HepG2 (cell line): ENCODE measurements around the gene RILP. TPM values are rescaled to one million over a fixed set of nuclear protein-coding genes. Genes with fewer than 3 reads are reported as not detected.

ENCODE experiments used
- CHD4 ChIP-seq: fragments of 200-600 bp; sonication (generic); IDR thresholded peaks from 2 replicates; pipeline ENCODE4 v1.7.0; 2017; ENCODE audit warnings: mild to moderate bottlenecking, low read length, borderline replicate concordance
- DMTF1 ChIP-seq: sonication (generic); formaldehyde crosslinking; IDR thresholded peaks from 2 replicates; pipeline ENCODE4 v1.4.0; 2020; ENCODE audit warnings: mild to moderate bottlenecking, missing genetic modification reagents
- DNMT3B ChIP-seq: conservative IDR thresholded peaks from 2 replicates; pipeline ENCODE4 v1.6.1; 2016; ENCODE audit warnings: missing biosample characterization, control low read depth
- FOXK1 ChIP-seq: sonication (generic); formaldehyde crosslinking; IDR thresholded peaks from 2 replicates; pipeline ENCODE4 v1.4.0; 2020; ENCODE audit warnings: low read depth, missing genetic modification reagents, borderline replicate concordance
- HOXA5 ChIP-seq: sonication (generic); formaldehyde crosslinking; IDR thresholded peaks from 2 replicates; pipeline ENCODE4 v1.4.0; 2020; ENCODE audit warnings: missing genetic modification reagents
- MAF1 ChIP-seq: sonication (generic); formaldehyde crosslinking; IDR thresholded peaks from 2 replicates; pipeline ENCODE4 v1.5.0; 2020; ENCODE audit warnings: missing genetic modification reagents, borderline replicate concordance
- MEIS1 ChIP-seq: sonication (generic); formaldehyde crosslinking; IDR thresholded peaks from 2 replicates; pipeline ENCODE4 v1.9.0; 2021; ENCODE audit warnings: mild to moderate bottlenecking, missing genetic modification reagents, moderate library complexity, borderline replicate concordance
- NFE2L2 ChIP-seq: fragments of 150-350 bp; IDR thresholded peaks from 2 replicates; pipeline ENCODE4 v1.6.1; 2014; ENCODE audit warnings: low read length
- NFKBIZ ChIP-seq: IDR thresholded peaks from 2 replicates; pipeline ENCODE4 v1.6.1; 2018; ENCODE audit warnings: missing genetic modification reagents, missing compliant biosample characterization
- PHF5A ChIP-seq: IDR thresholded peaks from one replicate; pipeline ENCODE4 v1.6.1; 2018; ENCODE audit warnings: low read depth, missing genetic modification reagents; ENCODE audit not compliant: unreplicated experiment
- SRSF9 ChIP-seq: fragments of 200-400 bp; formaldehyde crosslinking; IDR thresholded peaks from 2 replicates; pipeline ENCODE4 v1.6.1; 2018; ENCODE audit warnings: borderline replicate concordance, mild to moderate bottlenecking, low read depth, low read length; ENCODE audit not compliant: insufficient read depth, poor library complexity, severe bottlenecking
- ZC3H13 ChIP-seq: sonication (generic); formaldehyde crosslinking; IDR thresholded peaks from 2 replicates; pipeline ENCODE4 v1.8.1; 2023; ENCODE audit warnings: mild to moderate bottlenecking, missing genetic modification reagents, moderate library complexity
- ZHX1 ChIP-seq: sonication (generic); formaldehyde crosslinking; IDR thresholded peaks from 2 replicates; pipeline ENCODE4 v1.8.1; 2022; ENCODE audit warnings: low read depth, mild to moderate bottlenecking, missing genetic modification reagents
- ZNF317 ChIP-seq: sonication (generic); formaldehyde crosslinking; IDR thresholded peaks from 2 replicates; pipeline ENCODE4 v1.5.0; 2020; ENCODE audit warnings: mild to moderate bottlenecking, missing genetic modification reagents
- ZNF326 ChIP-seq: sonication (generic); formaldehyde crosslinking; IDR thresholded peaks from 2 replicates; pipeline ENCODE4 v1.4.0; 2020; ENCODE audit warnings: missing genetic modification reagents, borderline replicate concordance
- ZNF549 ChIP-seq: sonication (generic); formaldehyde crosslinking; IDR thresholded peaks from 2 replicates; pipeline ENCODE4 v1.5.0; 2020; ENCODE audit warnings: missing genetic modification reagents
- ZNF746 ChIP-seq: sonication (generic); formaldehyde crosslinking; IDR thresholded peaks from 2 replicates; pipeline ENCODE4 v1.8.0; 2022; ENCODE audit warnings: mild to moderate bottlenecking, missing genetic modification reagents
- polyA plus RNA-seq, 8 experiments: library from polyadenylated mRNA; depleted of rRNA in 3 of 8; stranded (reverse) in 7 of 8; unstranded in 1 of 8; fragments of >200 nt; fragmentation: Illumina TruSeq in 4 of 8; extraction: Trizol in 4 of 8; gene quantifications; 2 replicates each; pipeline versions ENCODE4 v1.2.1 to v1.2.3, GENCODE V29; 2011 to 2016; ENCODE audit warnings: low read depth in 4 of 8, missing spikeins in 1 of 8, mixed read lengths in 1 of 8; ENCODE audit not compliant: insufficient read depth in 1 of 8
- total RNA-seq, 5 experiments: library from RNA; depleted of rRNA; stranded (reverse); fragments of >200 nt; fragmentation: Illumina TruSeq; extraction: Trizol; gene quantifications; 2 replicates each; pipeline ENCODE4 v1.2.3, GENCODE V29; 2016; ENCODE audit warnings: low read depth in 1 of 5
- TF ChIP-seq, protein P1 (sequence below): sonication (generic); formaldehyde crosslinking; IDR thresholded peaks from 2 replicates; pipeline ENCODE4 v1.5.0; 2020; ENCODE audit warnings: missing genetic modification reagents
- TF ChIP-seq, protein P2 (sequence below): sonication (generic); formaldehyde crosslinking; IDR thresholded peaks from 2 replicates; pipeline ENCODE4 v1.5.0; 2020; ENCODE audit warnings: missing genetic modification reagents, mild to moderate bottlenecking, borderline replicate concordance

RILP gene
- total and polyA plus RNA-seq, 2 of the 13 experiments (the other 11 are each of a cell fraction or from before 2014, with no cell fraction given), result 6.6 to 8.1 TPM

GRCh38 chr17:1629504-1630310, 20.0 kb downstream of the RILP start (continued):
- no peak for TF ChIP-seq ZHX1
- TF ChIP-seq PHF5A (CRISPR knock-in tag), result no peak
- TF ChIP-seq ZNF317 (CRISPR knock-in tag), result 0 out of 2 replicates have a peak, but pooled peaks have one; percentile 16
- no peak; the same call in 1 of the 2 replicates for TF ChIP-seq HOXA5
- no peak for TF ChIP-seq NFE2L2
- no peak for TF ChIP-seq MEIS1 (CRISPR knock-in tag)
- TF ChIP-seq ZNF549, result no peak
- no peak for TF ChIP-seq MAF1 (CRISPR knock-in tag)
- TF ChIP-seq ZNF746 (CRISPR knock-in tag), result no peak
- no peak for TF ChIP-seq NFKBIZ
- no peak for TF ChIP-seq CHD4
- TF ChIP-seq ZNF326 (CRISPR knock-in tag), result no peak
- TF ChIP-seq SRSF9, result no peak
- no peak for TF ChIP-seq FOXK1 (CRISPR knock-in tag)
- no peak for TF ChIP-seq DNMT3B (CRISPR knock-in tag)
- TF ChIP-seq DMTF1 (CRISPR knock-in tag), result no peak
- TF ChIP-seq, protein P1, sequence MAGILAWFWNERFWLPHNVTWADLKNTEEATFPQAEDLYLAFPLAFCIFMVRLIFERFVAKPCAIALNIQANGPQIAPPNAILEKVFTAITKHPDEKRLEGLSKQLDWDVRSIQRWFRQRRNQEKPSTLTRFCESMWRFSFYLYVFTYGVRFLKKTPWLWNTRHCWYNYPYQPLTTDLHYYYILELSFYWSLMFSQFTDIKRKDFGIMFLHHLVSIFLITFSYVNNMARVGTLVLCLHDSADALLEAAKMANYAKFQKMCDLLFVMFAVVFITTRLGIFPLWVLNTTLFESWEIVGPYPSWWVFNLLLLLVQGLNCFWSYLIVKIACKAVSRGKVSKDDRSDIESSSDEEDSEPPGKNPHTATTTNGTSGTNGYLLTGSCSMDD (CRISPR knock-in tag), result no peak
- TF ChIP-seq ZC3H13 (CRISPR knock-in tag), result 0 out of 2 replicates have a peak, but pooled peaks have one; percentile 75
- TF ChIP-seq, protein P2, sequence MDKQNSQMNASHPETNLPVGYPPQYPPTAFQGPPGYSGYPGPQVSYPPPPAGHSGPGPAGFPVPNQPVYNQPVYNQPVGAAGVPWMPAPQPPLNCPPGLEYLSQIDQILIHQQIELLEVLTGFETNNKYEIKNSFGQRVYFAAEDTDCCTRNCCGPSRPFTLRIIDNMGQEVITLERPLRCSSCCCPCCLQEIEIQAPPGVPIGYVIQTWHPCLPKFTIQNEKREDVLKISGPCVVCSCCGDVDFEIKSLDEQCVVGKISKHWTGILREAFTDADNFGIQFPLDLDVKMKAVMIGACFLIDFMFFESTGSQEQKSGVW, result no peak
